H1 (cell line): ENCODE results near the gene CDK10. TPM values are rescaled to one million over a fixed set of nuclear protein-coding genes. Genes with fewer than 3 reads are reported as not detected.

Experiments
- CTCF ChIA-PET: fragments of 300-600 bp; sonication (Branson Sonifier 250); formaldehyde crosslinking; loops from one replicate; lab custom pipeline; 2021; ENCODE audit not compliant: partially characterized antibody; lab: Charles Lee
- POLR2A ChIA-PET: fragments of 300-600 bp; sonication (Branson Sonifier 250); formaldehyde crosslinking; loops from one replicate; lab custom pipeline; 2021; ENCODE audit warnings: inconsistent platforms; ENCODE audit not compliant: partially characterized antibody; lab: Charles Lee
- DNase-seq, 2 experiments: peaks; one replicate each; pipeline versions ENCODE4 v3.0.0 to v3.0.0-alpha.2; 2010 to 2022; ENCODE audit warnings: low spot score in 2 of 2, low read depth in 1 of 2, mixed read lengths in 1 of 2
- FAIRE-seq: peaks from 2 replicates; lab custom pipeline; 2011; peaks lifted over from hg19 to GRCh38; lab: Jason Lieb, UNC
- H2AFZ ChIP-seq: 2 replicates; pipeline ENCODE4 v1.8.1; 2012; ENCODE audit warnings: low read length, inconsistent platforms
- H2AK5ac ChIP-seq: 2 replicates; pipeline ENCODE4 v1.6.1; 2013; ENCODE audit warnings: low read depth, low read length
- H2BK120ac ChIP-seq: replicated peaks from 2 replicates; pipeline ENCODE3; 2013; ENCODE audit warnings: low read depth, low read length, inconsistent platforms
- H2BK12ac ChIP-seq: 2 replicates; pipeline ENCODE4 v1.6.1; 2013; ENCODE audit warnings: low read depth, low read length
- H2BK15ac ChIP-seq: 2 replicates; pipeline ENCODE4 v1.6.1; 2013; ENCODE audit warnings: low read length
- H2BK20ac ChIP-seq: 2 replicates; pipeline ENCODE4 v1.6.1; 2013; ENCODE audit warnings: low read length
- H2BK5ac ChIP-seq: 2 replicates; pipeline ENCODE4 v1.6.1; 2013; ENCODE audit warnings: low read depth, low read length
- H3K14ac ChIP-seq: 2 replicates; pipeline ENCODE4 v1.6.1; 2013; ENCODE audit warnings: inconsistent platforms; ENCODE audit not compliant: insufficient read length
- H3K18ac ChIP-seq: 2 replicates; pipeline ENCODE4 v1.6.1; 2013; ENCODE audit warnings: low read length; ENCODE audit errors: extremely low read depth
- H3K23ac ChIP-seq: 2 replicates; pipeline ENCODE4 v1.6.1; 2013; ENCODE audit warnings: inconsistent platforms; ENCODE audit not compliant: insufficient read length
- H3K23me2 ChIP-seq: 2 replicates; pipeline ENCODE4 v1.6.1; 2013; ENCODE audit warnings: low read depth, low read length
- H3K27ac ChIP-seq: 2 replicates; pipeline ENCODE4 v1.6.1; 2011; ENCODE audit warnings: low read depth, low read length, inconsistent platforms
- H3K27me3 ChIP-seq, 4 experiments: replicated peaks in 1 of 4; 1 replicate in 1 of 4; 2 replicates in 3 of 4; pipeline versions ENCODE4 v1.6.1 to v1.8.1; 2011 to 2013; ENCODE audit warnings: low read length in 3 of 4, mild to moderate bottlenecking in 3 of 4, inconsistent platforms in 2 of 4, mixed read lengths in 2 of 4, moderate library complexity in 1 of 4; ENCODE audit not compliant: control insufficient read depth in 3 of 4, insufficient read depth in 3 of 4; ENCODE audit errors: extremely low read depth in 1 of 4
- H3K36me3 ChIP-seq, 4 experiments: 2 replicates each; pipeline versions ENCODE4 v1.6.1 to v1.8.1; 2011 to 2013; ENCODE audit warnings: mild to moderate bottlenecking in 4 of 4, low read length in 3 of 4, moderate library complexity in 2 of 4, control low read depth in 1 of 4, inconsistent platforms in 1 of 4; ENCODE audit not compliant: insufficient read depth in 4 of 4, control insufficient read depth in 2 of 4
- H3K4ac ChIP-seq: replicated peaks from 2 replicates; pipeline ENCODE3; 2013; ENCODE audit warnings: low read length, low read depth, mixed read lengths, inconsistent platforms; ENCODE audit not compliant: insufficient read length
- H3K4me1 ChIP-seq, 4 experiments: replicated peaks in 1 of 4; 1 replicate in 1 of 4; 2 replicates in 3 of 4; pipeline versions ENCODE4 v1.6.1 to v1.8.1; 2011 to 2013; ENCODE audit warnings: low read length in 3 of 4, inconsistent platforms in 2 of 4, mixed read lengths in 1 of 4; ENCODE audit not compliant: insufficient read depth in 4 of 4, control insufficient read depth in 3 of 4
- H3K4me2 ChIP-seq, 2 experiments: 2 replicates each; pipeline versions ENCODE4 v1.6.1 to v1.8.1; 2011 to 2013; ENCODE audit warnings: low read depth in 2 of 2, low read length in 2 of 2, control low read depth in 1 of 2, inconsistent platforms in 1 of 2, mild to moderate bottlenecking in 1 of 2; ENCODE audit not compliant: insufficient read depth in 1 of 2
- H3K4me3 ChIP-seq, 4 experiments: fragments of 200-600, 300-600 bp in 1 of 4; sonication (generic), shearing (Covaris generic), sonication (Bioruptor Twin) in 1 of 4; 2 replicates each; pipeline versions ENCODE4 v1.5.1 to v1.8.1; 2011 to 2016; ENCODE audit warnings: low read length in 4 of 4, low read depth in 3 of 4, control low read depth in 2 of 4, inconsistent platforms in 2 of 4, mild to moderate bottlenecking in 2 of 4, mixed read lengths in 1 of 4, moderate library complexity in 1 of 4; ENCODE audit not compliant: insufficient read depth in 2 of 4; ENCODE audit errors: extremely low read depth in 1 of 4
- H3K56ac ChIP-seq: replicated peaks from 2 replicates; pipeline ENCODE3; 2013; ENCODE audit warnings: low read depth, mild to moderate bottlenecking, mixed read lengths, low read length, inconsistent platforms; ENCODE audit not compliant: insufficient read length
- H3K79me1 ChIP-seq: 2 replicates; pipeline ENCODE4 v1.6.1; 2013; ENCODE audit warnings: low read depth, low read length, control low read depth
- H3K79me2 ChIP-seq, 2 experiments: 2 replicates each; pipeline versions ENCODE4 v1.6.1 to v1.8.1; 2012 to 2013; ENCODE audit warnings: low read length in 2 of 2, mild to moderate bottlenecking in 2 of 2, inconsistent platforms in 1 of 2; ENCODE audit not compliant: insufficient read depth in 2 of 2, control insufficient read depth in 1 of 2
- H3K9ac ChIP-seq, 4 experiments: replicated peaks in 1 of 4; 1 replicate in 1 of 4; 2 replicates in 3 of 4; pipeline versions ENCODE4 v1.6.1 to v1.8.1; 2011 to 2013; ENCODE audit warnings: low read depth in 3 of 4, low read length in 3 of 4, control low read depth in 2 of 4, mild to moderate bottlenecking in 2 of 4, moderate library complexity in 2 of 4, inconsistent platforms in 1 of 4; ENCODE audit errors: extremely low read depth in 1 of 4
- H3K9me3 ChIP-seq, 2 experiments: 2 replicates each; pipeline versions ENCODE4 v1.6.1 to v1.8.1; 2012 to 2013; ENCODE audit warnings: mild to moderate bottlenecking in 2 of 2, moderate library complexity in 2 of 2, control low read depth in 1 of 2, inconsistent platforms in 1 of 2, low read depth in 1 of 2, low read length in 1 of 2, mixed read lengths in 1 of 2; ENCODE audit not compliant: insufficient read depth in 2 of 2
- H4K20me1 ChIP-seq, 2 experiments: replicated peaks in 1 of 2; 2 replicates each; pipeline versions ENCODE3 to v1.8.1; 2011 to 2013; ENCODE audit warnings: inconsistent platforms in 2 of 2, low read length in 2 of 2, mild to moderate bottlenecking in 1 of 2; ENCODE audit not compliant: insufficient read depth in 2 of 2, control insufficient read depth in 1 of 2
- H4K5ac ChIP-seq: 2 replicates; pipeline ENCODE4 v1.6.1; 2013; ENCODE audit warnings: low read length, low read depth, mixed read lengths, inconsistent platforms; ENCODE audit not compliant: insufficient read length
- H4K8ac ChIP-seq: 2 replicates; pipeline ENCODE4 v1.8.0; 2013; ENCODE audit warnings: mild to moderate bottlenecking, moderate library complexity, low read length, inconsistent platforms; ENCODE audit not compliant: insufficient read depth; ENCODE audit errors: extremely low read depth
- H4K91ac ChIP-seq: replicated peaks from 2 replicates; pipeline ENCODE3; 2013; ENCODE audit warnings: low read length, mixed read lengths, inconsistent platforms; ENCODE audit not compliant: insufficient read length
- BACH1 ChIP-seq: IDR thresholded peaks from 2 replicates; pipeline ENCODE4 v1.6.1; 2012; ENCODE audit warnings: low read length, improper control_type of control experiment
- EZH2 ChIP-seq: fragments of 200-600 bp; sonication (generic); IDR thresholded peaks from 2 replicates; pipeline ENCODE4 v1.7.1; 2012; ENCODE audit warnings: low read depth, mild to moderate bottlenecking, moderate library complexity, low read length, inconsistent platforms; ENCODE audit not compliant: severe bottlenecking
- NRF1 ChIP-seq: IDR thresholded peaks from 2 replicates; pipeline ENCODE4 v1.6.1; 2011; ENCODE audit warnings: mild to moderate bottlenecking, low read depth, low read length, improper control_type of control experiment
- PHF8 ChIP-seq: fragments of 200-600 bp; sonication (generic); conservative IDR thresholded peaks from 2 replicates; pipeline ENCODE4 v1.7.1; 2012; ENCODE audit warnings: low read depth, mild to moderate bottlenecking, inconsistent platforms, low read length, moderate library complexity
- SRF ChIP-seq: IDR thresholded peaks from 2 replicates; pipeline ENCODE4 v1.6.1; 2011; ENCODE audit warnings: mild to moderate bottlenecking, low read depth, low read length, moderate library complexity
- SUZ12 ChIP-seq: fragments of 200-600 bp; sonication (generic); IDR thresholded peaks from 2 replicates; pipeline ENCODE4 v1.6.1; 2012; ENCODE audit warnings: mild to moderate bottlenecking, inconsistent platforms, low read length, moderate library complexity, mixed read lengths
- TAF1 ChIP-seq: IDR thresholded peaks from 2 replicates; pipeline ENCODE4 v1.6.1; 2011; ENCODE audit warnings: mild to moderate bottlenecking, low read depth, low read length
- TBP ChIP-seq: IDR thresholded peaks from 2 replicates; pipeline ENCODE4 v1.6.1; 2011; ENCODE audit warnings: low read depth, low read length, improper control_type of control experiment
- WGBS, 2 experiments: shearing (Covaris generic) in 1 of 2; methylation state at CpG; one replicate each; pipeline versions ENCODE4 v1.1.6 to v1.1.7; 2013 to 2015; ENCODE audit warnings: low lambda C conversion rate in 2 of 2, mixed read lengths in 2 of 2, inconsistent platforms in 1 of 2, low coverage in 1 of 2, missing lambda C conversion rate in 1 of 2; ENCODE audit not compliant: insufficient replicate concordance in 2 of 2, insufficient coverage in 1 of 2, insufficient read length in 1 of 2; ENCODE audit errors: extremely low coverage in 1 of 2, missing lambda C conversion rate in 1 of 2; 5-methylcytosine and 5-hydroxymethylcytosine counted together
- polyA plus RNA-seq, 7 experiments: library from polyadenylated mRNA; depleted of rRNA in 3 of 7; stranded (reverse) in 5 of 7; unstranded in 2 of 7; fragments of >200 nt in 5 of 7; fragments of 200-250 nt in 2 of 7; gene quantifications; 1 replicate in 5 of 7; 2 replicates in 1 of 7; 4 replicates in 1 of 7; pipeline versions ENCODE4 v1.2.1 to v1.2.3, GENCODE V29; 2011 to 2013; ENCODE audit warnings: missing spikeins in 2 of 7, mixed read lengths in 2 of 7
- total RNA-seq: library from RNA; stranded (reverse); fragmentation: NEBNext Ultra II Directional; extraction: Animal tissue kit (Norgen Biotek cat#: 25700); gene quantifications from 2 replicates; pipeline ENCODE4 v1.2.1, GENCODE V29; 2021
- TF ChIP-seq, protein P1 (sequence below): IDR thresholded peaks from 2 replicates; pipeline ENCODE4 v1.6.1; 2011; ENCODE audit warnings: low read depth, mild to moderate bottlenecking, low read length; ENCODE audit not compliant: insufficient read depth
- TF ChIP-seq, protein P2 (sequence below): IDR thresholded peaks from 2 replicates; pipeline ENCODE4 v1.6.1; 2011; ENCODE audit warnings: low read length, improper control_type of control experiment

CDK10 gene
- total and polyA plus RNA-seq, 2 of the 8 experiments (the other 6 are each of a cell fraction or from before 2014, with no cell fraction given): 49.5 to 83.9 TPM

DNA sequence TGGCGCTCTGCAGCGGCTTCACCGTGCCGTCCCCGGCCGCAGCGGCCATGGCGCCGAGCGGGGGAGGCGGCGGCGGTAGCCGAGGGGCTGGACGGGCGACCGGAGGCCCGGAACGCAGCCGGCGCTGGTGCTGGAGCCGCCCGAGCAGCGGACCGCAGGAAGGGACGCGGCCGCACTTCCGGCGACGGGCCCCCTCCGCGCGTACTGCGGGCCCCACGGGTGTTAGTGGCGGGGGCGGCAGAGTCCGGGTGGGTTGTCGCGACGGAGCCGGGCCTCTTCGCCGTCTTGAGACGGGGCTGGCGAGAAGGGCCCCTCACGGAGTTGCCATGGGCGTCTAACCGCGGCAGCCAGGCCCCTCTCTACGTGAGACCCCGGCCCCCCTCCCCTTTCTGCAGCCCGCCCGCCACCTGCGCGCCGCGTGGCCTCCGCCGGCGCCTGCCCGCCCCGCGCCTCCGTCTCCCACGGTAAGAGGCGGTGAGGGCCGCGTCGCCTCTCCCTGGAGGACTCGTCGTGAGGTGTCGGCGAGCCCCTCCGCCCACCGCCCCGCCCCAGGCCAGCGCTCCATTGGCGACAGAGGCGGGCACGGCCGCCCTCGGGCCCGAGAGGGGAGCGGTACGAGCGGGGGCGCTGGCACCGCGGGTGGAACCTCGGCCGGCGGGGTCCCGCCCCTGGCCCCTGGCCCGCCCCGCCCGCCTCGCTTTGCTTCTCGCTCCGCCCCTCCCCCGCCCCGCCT lies 34.5 kb downstream of the CDK10 start, which contains the start of the genes VPS9D1 and ZNF276:
VPS9D1 (minus strand) TSS at position 86 of the 733 bp plus-strand sequence; CDS start at position 49, 37 bp downstream.
ZNF276 (plus strand) TSS at position 725 of the 733 bp plus-strand sequence. CDS start 104 bp downstream, outside the sequence.
- peaks cover 18 to 31% of the 10 kb centered on the region in 2 experiments for H4K20me1 ChIP-seq
- peaks cover 8 to 58% (median 46%) of the 10 kb centered on the region in 4 experiments for H3K27me3 ChIP-seq
- peak within 1 kb of the TSS; percentile 98 for H4K8ac ChIP-seq
- peaks cover 0 to 3% (median 1%) of the 10 kb centered on the region in 4 experiments; a peak in 1 of 8 replicates for H3K36me3 ChIP-seq
- peak within 1 kb of the TSS; percentile 40 to 64 (median 56) for H3K9ac ChIP-seq
- H3K27ac ChIP-seq: peak within 1 kb of the TSS; percentile 52; the same call in 1 of the 2 replicates
- peak within 1 kb of the TSS; percentile 64 to 87 (median 68) for H3K4me3 ChIP-seq
- H3K56ac ChIP-seq: peak within 1 kb of the TSS; percentile 46
- no peaks in the 10 kb centered on the region for H3K79me1 ChIP-seq
- ChIA-PET POLR2A (interaction anchor here (0.6 to 8.1 kb wide), 13 partner anchors 9 to 247 kb away, joined by 3 to 98 read pairs (median 4); partner anchors contain the start of genes SPATA2L, TCF25 and TUBB3), CTCF (interaction anchor here (1.1 to 1.6 kb wide), 2 partner anchors 15 to 22 kb away, joined by 4 to 11 read pairs; no protein-coding TSS in a partner anchor)
- H3K4ac ChIP-seq: peak within 1 kb of the TSS; percentile 53
- no peak within 1 kb of the TSS for H2AFZ ChIP-seq
- no peak within 1 kb of the TSS for H4K91ac ChIP-seq
- peaks cover 0 to 13% (median 10%) of the 10 kb centered on the region in 4 experiments; a peak in 5 of 7 replicates for H3K4me1 ChIP-seq
- WGBS, 2 experiments: 1% methylated on average over 27 of the region's 103 CpGs; no CpG with 5 or more reads in 1 of the 2 experiments
- H2BK120ac ChIP-seq: no peak within 1 kb of the TSS
- peak in 1 of 2 experiments; percentile 89 for DNase-seq
- H3K23ac ChIP-seq: no peak within 1 kb of the TSS
- H3K14ac ChIP-seq: no peak within 1 kb of the TSS
- no peak within 1 kb of the TSS; the same call in 1 of the 2 replicates for H2BK5ac ChIP-seq
- H2BK20ac ChIP-seq: no peak within 1 kb of the TSS
- no peak for FAIRE-seq
- no peaks in the 10 kb centered on the region for H3K9me3 ChIP-seq
- H3K23me2 ChIP-seq: peaks cover 14% of the 10 kb centered on the region
- no peak within 1 kb of the TSS for H2AK5ac ChIP-seq
- H3K79me2 ChIP-seq: no peaks in the 10 kb centered on the region
- no peak within 1 kb of the TSS for H2BK12ac ChIP-seq
- H3K4me2 ChIP-seq: peak within 1 kb of the TSS; percentile 83 to 95
- H4K5ac ChIP-seq: peak within 1 kb of the TSS; percentile 66
- H2BK15ac ChIP-seq: no peak within 1 kb of the TSS
- peak within 1 kb of the TSS; percentile 51 for H3K18ac ChIP-seq
- TF ChIP-seq, protein P1, sequence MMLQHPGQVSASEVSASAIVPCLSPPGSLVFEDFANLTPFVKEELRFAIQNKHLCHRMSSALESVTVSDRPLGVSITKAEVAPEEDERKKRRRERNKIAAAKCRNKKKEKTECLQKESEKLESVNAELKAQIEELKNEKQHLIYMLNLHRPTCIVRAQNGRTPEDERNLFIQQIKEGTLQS: no peak
- TF ChIP-seq, protein P2, sequence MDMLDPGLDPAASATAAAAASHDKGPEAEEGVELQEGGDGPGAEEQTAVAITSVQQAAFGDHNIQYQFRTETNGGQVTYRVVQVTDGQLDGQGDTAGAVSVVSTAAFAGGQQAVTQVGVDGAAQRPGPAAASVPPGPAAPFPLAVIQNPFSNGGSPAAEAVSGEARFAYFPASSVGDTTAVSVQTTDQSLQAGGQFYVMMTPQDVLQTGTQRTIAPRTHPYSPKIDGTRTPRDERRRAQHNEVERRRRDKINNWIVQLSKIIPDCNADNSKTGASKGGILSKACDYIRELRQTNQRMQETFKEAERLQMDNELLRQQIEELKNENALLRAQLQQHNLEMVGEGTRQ: no peak
- no peak for TF ChIP-seq EZH2
- TF ChIP-seq SRF: peak; percentile 52; the same call in 1 of the 2 replicates
- TF ChIP-seq TAF1: peak; percentile 71
- TF ChIP-seq SUZ12: no peak
- peak; percentile 89 for TF ChIP-seq BACH1
- no peak for TF ChIP-seq NRF1
- peak; percentile 53 for TF ChIP-seq PHF8
- peak; percentile 19; the same call in 1 of the 2 replicates for TF ChIP-seq TBP
